ENCODE measurements around the gene SORCS3. TPM values are rescaled to one million over a fixed set of nuclear protein-coding genes. Genes with fewer than 3 reads are reported as not detected.

Gene SORCS3
- total and polyA plus RNA-seq, 2 of the 13 experiments (the other 11 are each of a cell fraction or from before 2014, with no cell fraction given): 0.07 TPM; not detected in 1

DNA sequence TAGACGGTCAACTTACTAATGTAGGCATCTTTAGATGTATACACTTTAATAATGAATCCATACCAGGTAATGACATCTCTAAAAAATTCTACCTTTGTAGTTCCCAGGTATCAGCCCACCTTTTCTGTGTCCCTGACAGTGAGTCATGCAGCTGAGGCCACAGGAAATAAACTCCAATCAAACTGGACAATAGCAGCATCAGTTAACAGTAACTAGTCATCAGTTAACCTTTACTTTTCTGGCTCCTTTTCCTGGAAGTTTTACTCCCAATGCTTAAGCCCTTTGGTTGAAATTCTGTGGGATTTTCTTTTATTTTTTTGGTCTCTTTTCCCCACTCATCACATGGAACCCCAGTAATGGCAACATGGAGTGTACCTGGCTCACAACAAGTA lies 617.6 kb downstream of the SORCS3 start:
- Histone ChIP-seq H3K79me2 (ENCODE audit: insufficient read depth, low read length) (no peaks in the 10 kb centered on the region), H3K9ac (ENCODE audit: insufficient read depth, low read depth, low read length) (no peak overlapping the region), H3K9me3 (ENCODE audit: low read length) (peaks cover 58% of the 10 kb centered on the region), H3K4me3 (replicated peaks in 1 of 3; ENCODE audit: insufficient read depth in 1 of 3, low read depth in 2 of 3, low read length in 3 of 3) (no peak overlapping the region), H2AFZ (ENCODE audit: low read length) (no peak overlapping the region), H3K4me2 (ENCODE audit: low read depth, low read length) (no peak overlapping the region), H3K27ac (ENCODE audit: extremely low read length, insufficient read depth, low read length) (no peak overlapping the region), H3K36me3 (replicated peaks in 1 of 2; ENCODE audit: control insufficient read depth in 1 of 2, insufficient read depth in 2 of 2, low read length in 2 of 2) (no peaks in the 10 kb centered on the region), H3K4me1 (ENCODE audit: insufficient read depth, low read length) (no peaks in the 10 kb centered on the region), H4K20me1 (ENCODE audit: insufficient read depth, low read length) (no peaks in the 10 kb centered on the region), H3K27me3 (ENCODE audit: control insufficient read depth in 1 of 2, insufficient read depth in 2 of 2, low read length in 2 of 2) (no peaks in the 10 kb centered on the region)
- no peak for FAIRE-seq
- TF ChIP-seq, protein P1, sequence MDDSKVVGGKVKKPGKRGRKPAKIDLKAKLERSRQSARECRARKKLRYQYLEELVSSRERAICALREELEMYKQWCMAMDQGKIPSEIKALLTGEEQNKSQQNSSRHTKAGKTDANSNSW (CRISPR knock-in tag; IDR thresholded peaks at IDR 0.05; ENCODE audit: borderline replicate concordance): no peak
- TF ChIP-seq ARNT (IDR thresholded peaks at IDR 0.05) (no peak), ZNF781 (CRISPR knock-in tag; IDR thresholded peaks at IDR 0.05; ENCODE audit: borderline replicate concordance, not compliant biosample characterization) (no peak), ZBTB21 (CRISPR knock-in tag; IDR thresholded peaks at IDR 0.05) (no peak), MEF2D (CRISPR knock-in tag; IDR thresholded peaks at IDR 0.05) (no peak), ZBTB1 (CRISPR knock-in tag; IDR thresholded peaks at IDR 0.05; ENCODE audit: borderline replicate concordance) (no peak), PPARG (CRISPR knock-in tag; conservative IDR thresholded peaks at IDR 0.05) (no peak), ZNF850 (CRISPR knock-in tag; conservative IDR thresholded peaks at IDR 0.05) (no peak), MLLT10 (CRISPR knock-in tag; IDR thresholded peaks at IDR 0.05) (no peak), RARA (CRISPR knock-in tag; IDR thresholded peaks at IDR 0.05) (no peak), ZNF430 (CRISPR knock-in tag; IDR thresholded peaks at IDR 0.05) (no peak), ZNF335 (CRISPR knock-in tag; IDR thresholded peaks at IDR 0.05) (no peak), NR1H2 (CRISPR knock-in tag; IDR thresholded peaks at IDR 0.05; ENCODE audit: borderline replicate concordance, low read depth) (no peak)
- TF ChIP-seq, protein P2, sequence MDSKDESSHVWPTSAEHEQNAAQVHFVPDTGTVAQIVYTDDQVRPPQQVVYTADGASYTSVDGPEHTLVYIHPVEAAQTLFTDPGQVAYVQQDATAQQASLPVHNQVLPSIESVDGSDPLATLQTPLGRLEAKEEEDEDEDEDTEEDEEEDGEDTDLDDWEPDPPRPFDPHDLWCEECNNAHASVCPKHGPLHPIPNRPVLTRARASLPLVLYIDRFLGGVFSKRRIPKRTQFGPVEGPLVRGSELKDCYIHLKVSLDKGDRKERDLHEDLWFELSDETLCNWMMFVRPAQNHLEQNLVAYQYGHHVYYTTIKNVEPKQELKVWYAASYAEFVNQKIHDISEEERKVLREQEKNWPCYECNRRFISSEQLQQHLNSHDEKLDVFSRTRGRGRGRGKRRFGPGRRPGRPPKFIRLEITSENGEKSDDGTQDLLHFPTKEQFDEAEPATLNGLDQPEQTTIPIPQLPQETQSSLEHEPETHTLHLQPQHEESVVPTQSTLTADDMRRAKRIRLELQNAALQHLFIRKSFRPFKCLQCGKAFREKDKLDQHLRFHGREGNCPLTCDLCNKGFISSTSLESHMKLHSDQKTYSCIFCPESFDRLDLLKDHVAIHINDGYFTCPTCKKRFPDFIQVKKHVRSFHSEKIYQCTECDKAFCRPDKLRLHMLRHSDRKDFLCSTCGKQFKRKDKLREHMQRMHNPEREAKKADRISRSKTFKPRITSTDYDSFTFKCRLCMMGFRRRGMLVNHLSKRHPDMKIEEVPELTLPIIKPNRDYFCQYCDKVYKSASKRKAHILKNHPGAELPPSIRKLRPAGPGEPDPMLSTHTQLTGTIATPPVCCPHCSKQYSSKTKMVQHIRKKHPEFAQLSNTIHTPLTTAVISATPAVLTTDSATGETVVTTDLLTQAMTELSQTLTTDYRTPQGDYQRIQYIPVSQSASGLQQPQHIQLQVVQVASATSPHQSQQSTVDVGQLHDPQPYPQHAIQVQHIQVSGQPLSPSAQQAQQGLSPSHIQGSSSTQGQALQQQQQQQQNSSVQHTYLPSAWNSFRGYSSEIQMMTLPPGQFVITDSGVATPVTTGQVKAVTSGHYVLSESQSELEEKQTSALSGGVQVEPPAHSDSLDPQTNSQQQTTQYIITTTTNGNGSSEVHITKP (CRISPR knock-in tag; IDR thresholded peaks at IDR 0.05; ENCODE audit: low read depth): no peak
- TF ChIP-seq, protein P3, sequence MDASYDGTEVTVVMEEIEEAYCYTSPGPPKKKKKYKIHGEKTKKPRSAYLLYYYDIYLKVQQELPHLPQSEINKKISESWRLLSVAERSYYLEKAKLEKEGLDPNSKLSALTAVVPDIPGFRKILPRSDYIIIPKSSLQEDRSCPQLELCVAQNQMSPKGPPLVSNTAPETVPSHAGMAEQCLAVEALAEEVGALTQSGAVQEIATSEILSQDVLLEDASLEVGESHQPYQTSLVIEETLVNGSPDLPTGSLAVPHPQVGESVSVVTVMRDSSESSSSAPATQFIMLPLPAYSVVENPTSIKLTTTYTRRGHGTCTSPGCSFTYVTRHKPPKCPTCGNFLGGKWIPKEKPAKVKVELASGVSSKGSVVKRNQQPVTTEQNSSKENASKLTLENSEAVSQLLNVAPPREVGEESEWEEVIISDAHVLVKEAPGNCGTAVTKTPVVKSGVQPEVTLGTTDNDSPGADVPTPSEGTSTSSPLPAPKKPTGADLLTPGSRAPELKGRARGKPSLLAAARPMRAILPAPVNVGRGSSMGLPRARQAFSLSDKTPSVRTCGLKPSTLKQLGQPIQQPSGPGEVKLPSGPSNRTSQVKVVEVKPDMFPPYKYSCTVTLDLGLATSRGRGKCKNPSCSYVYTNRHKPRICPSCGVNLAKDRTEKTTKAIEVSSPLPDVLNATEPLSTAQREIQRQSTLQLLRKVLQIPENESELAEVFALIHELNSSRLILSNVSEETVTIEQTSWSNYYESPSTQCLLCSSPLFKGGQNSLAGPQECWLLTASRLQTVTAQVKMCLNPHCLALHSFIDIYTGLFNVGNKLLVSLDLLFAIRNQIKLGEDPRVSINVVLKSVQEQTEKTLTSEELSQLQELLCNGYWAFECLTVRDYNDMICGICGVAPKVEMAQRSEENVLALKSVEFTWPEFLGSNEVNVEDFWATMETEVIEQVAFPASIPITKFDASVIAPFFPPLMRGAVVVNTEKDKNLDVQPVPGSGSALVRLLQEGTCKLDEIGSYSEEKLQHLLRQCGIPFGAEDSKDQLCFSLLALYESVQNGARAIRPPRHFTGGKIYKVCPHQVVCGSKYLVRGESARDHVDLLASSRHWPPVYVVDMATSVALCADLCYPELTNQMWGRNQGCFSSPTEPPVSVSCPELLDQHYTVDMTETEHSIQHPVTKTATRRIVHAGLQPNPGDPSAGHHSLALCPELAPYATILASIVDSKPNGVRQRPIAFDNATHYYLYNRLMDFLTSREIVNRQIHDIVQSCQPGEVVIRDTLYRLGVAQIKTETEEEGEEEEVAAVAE (CRISPR knock-in tag; IDR thresholded peaks at IDR 0.05; ENCODE audit: borderline replicate concordance): no peak
- TF ChIP-seq, protein P4, sequence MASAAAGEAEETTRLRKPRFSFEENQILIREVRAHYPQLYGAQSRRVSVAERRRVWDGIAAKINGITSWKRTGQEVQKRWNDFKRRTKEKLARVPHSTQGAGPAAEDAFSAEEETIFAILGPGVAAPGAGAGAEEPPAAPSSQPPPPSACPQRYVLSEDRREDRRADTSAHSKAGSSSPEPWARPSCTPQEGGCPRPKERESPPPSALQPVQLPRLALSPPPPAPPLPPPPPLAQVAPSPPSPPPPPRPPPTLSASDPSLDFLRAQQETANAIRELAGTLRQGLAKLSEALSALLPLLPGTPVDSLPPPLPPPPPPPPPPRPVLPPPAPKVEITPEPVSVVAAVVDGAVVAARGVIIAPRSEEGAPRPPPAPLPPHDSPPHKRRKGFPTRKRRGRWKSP (CRISPR knock-in tag; IDR thresholded peaks at IDR 0.05): no peak
- 0% methylated on average over 1 of the region's 1 CpG for WGBS (ENCODE audit: low lambda C conversion rate)
- ChIA-PET POLR2A (no interaction called here), CTCF (ENCODE audit: low intra/inter-chr PET ratio, low total read pairs) (no interaction called here)
- no peak for ATAC-seq
- in situ Hi-C loops (cut with HindIII; ENCODE audit: extremely low pct_ligation_motif_present, low pct_unique_long_range_greater_than_20kb) (no loop called here), intact Hi-C loops (cut with micrococcal nuclease; ENCODE audit: unreplicated experiment) (no loop called here)
- BruUV-seq (replicated peaks): no TSS peak
- DNase-seq (ENCODE audit: low spot score): no peak

Measured in HepG2 (cell line).